ENCODE measurements around the gene IGSF6.

The IGSF6 gene

GRCh38 chr16:21598701-21599121 lies 53.7 kb downstream of the IGSF6 start:
- DNase-seq: peak; percentile 40

GRCh38 chr16:21598206-21598605 lies 54.2 kb downstream of the IGSF6 start:
- DNase-seq: no peak

- DNase-seq: no peak
These were observed 54.8 kb downstream of the IGSF6 start for GRCh38 chr16:21597561-21598030.

GRCh38 chr16:21593530-21594289 lies 58.7 kb downstream of the IGSF6 start:
- DNase-seq: no peak

GRCh38 chr16:21592191-21592590 lies 60.2 kb downstream of the IGSF6 start:
- no peak for DNase-seq

GRCh38 chr16:21590796-21591195 lies 61.6 kb downstream of the IGSF6 start:
- peak; percentile 61 for DNase-seq

- DNase-seq: peak; percentile 82
These were observed 62.1 kb downstream of the IGSF6 start for GRCh38 chr16:21590287-21590686.

GRCh38 chr16:21589551-21589950 lies 62.9 kb downstream of the IGSF6 start:
- no peak for DNase-seq

All from suppressor macrophage treated with lipopolysaccharide for 4 hours (primary cell).